Tibial nerve (tissue), 4 donors: ENCODE results near the gene GRID1.

Experiments
- EP300 ChIP-seq, 2 donors: sonication (generic); formaldehyde crosslinking; IDR thresholded peaks; one replicate each; pipeline ENCODE4 v1.6.1; 2017; ENCODE audit warnings: antibody characterized with exemption in 2 of 2, mild to moderate bottlenecking in 1 of 2
- POLR2A ChIP-seq, 2 donors: fragments of 450-650 bp; IDR thresholded peaks; one replicate each; pipeline ENCODE4 v1.6.1; 2017; ENCODE audit warnings: antibody characterized with exemption in 2 of 2, mild to moderate bottlenecking in 2 of 2, moderate library complexity in 2 of 2
- TF ChIP-seq, protein P1 (sequence below), 5 experiments: fragments of 200-600 bp in 3 of 5; fragments of 450-650 bp in 2 of 5; sonication (generic) in 3 of 5; IDR thresholded peaks; one replicate each; pipeline ENCODE4 v1.5.1; 2016 to 2019; ENCODE audit warnings: antibody characterized with exemption in 5 of 5, mild to moderate bottlenecking in 3 of 5, moderate library complexity in 2 of 5

GRCh38 chr10:86399514-86399878 is 32.9 kb upstream of the GRID1 start:
- TF ChIP-seq, protein P1, sequence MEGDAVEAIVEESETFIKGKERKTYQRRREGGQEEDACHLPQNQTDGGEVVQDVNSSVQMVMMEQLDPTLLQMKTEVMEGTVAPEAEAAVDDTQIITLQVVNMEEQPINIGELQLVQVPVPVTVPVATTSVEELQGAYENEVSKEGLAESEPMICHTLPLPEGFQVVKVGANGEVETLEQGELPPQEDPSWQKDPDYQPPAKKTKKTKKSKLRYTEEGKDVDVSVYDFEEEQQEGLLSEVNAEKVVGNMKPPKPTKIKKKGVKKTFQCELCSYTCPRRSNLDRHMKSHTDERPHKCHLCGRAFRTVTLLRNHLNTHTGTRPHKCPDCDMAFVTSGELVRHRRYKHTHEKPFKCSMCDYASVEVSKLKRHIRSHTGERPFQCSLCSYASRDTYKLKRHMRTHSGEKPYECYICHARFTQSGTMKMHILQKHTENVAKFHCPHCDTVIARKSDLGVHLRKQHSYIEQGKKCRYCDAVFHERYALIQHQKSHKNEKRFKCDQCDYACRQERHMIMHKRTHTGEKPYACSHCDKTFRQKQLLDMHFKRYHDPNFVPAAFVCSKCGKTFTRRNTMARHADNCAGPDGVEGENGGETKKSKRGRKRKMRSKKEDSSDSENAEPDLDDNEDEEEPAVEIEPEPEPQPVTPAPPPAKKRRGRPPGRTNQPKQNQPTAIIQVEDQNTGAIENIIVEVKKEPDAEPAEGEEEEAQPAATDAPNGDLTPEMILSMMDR (IDR thresholded peaks at IDR 0.05), result no peak
- TF ChIP-seq POLR2A (IDR thresholded peaks at IDR 0.05), result no peak
- no peak for TF ChIP-seq EP300 (IDR thresholded peaks at IDR 0.05)
